Breast epithelium (tissue), 3 donors: ENCODE data around the gene HOXA11.

Source experiments
- POLR2A ChIP-seq: fragments of 450-650 bp; IDR thresholded peaks from one replicate; pipeline ENCODE4 v1.6.1; 2016; ENCODE audit warnings: antibody characterized with exemption, mild to moderate bottlenecking, moderate library complexity
- TF ChIP-seq, protein P1 (sequence below), 3 donors: fragments of 450-650 bp; IDR thresholded peaks; one replicate each; pipeline ENCODE4 v1.5.1; 2016 to 2017; ENCODE audit warnings: antibody characterized with exemption in 3 of 3, mild to moderate bottlenecking in 3 of 3, moderate library complexity in 3 of 3

DNA sequence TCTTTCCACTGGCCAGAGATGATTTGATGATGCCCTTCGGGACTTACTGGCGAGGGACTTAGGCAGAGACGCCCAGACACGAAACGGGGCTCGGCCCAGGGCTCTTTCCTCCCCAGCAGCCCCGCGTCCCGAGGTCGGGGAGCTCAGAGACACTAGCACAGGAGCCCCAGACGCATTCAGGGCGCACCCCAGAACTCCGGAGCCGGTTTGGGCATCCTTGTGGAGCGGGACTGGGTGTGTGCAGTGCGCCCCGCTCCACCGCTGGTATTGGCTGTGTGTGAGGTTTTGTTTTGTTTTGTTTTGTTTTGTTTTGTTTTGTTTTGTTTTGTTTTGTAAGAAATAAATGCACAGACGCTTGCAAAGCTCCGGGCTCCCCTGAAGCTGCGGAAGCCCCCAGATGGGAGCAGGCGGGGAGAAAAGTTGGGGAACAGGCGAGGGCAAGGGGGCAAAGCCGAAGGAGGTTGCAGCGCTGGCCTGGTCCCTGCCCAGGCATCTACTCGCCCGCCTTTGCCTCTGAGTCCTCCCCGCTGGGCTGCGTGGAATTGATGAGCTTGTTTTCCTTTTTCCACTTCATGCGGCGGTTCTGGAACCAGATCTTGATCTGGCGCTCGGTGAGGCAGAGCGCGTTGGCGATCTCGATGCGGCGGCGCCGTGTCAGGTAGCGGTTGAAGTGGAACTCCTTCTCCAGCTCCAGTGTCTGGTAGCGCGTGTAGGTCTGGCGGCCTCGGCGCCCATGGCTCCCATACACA lies 39.7 kb downstream of the HOXA11 start:
- no peak for TF ChIP-seq POLR2A
- TF ChIP-seq, protein P1, sequence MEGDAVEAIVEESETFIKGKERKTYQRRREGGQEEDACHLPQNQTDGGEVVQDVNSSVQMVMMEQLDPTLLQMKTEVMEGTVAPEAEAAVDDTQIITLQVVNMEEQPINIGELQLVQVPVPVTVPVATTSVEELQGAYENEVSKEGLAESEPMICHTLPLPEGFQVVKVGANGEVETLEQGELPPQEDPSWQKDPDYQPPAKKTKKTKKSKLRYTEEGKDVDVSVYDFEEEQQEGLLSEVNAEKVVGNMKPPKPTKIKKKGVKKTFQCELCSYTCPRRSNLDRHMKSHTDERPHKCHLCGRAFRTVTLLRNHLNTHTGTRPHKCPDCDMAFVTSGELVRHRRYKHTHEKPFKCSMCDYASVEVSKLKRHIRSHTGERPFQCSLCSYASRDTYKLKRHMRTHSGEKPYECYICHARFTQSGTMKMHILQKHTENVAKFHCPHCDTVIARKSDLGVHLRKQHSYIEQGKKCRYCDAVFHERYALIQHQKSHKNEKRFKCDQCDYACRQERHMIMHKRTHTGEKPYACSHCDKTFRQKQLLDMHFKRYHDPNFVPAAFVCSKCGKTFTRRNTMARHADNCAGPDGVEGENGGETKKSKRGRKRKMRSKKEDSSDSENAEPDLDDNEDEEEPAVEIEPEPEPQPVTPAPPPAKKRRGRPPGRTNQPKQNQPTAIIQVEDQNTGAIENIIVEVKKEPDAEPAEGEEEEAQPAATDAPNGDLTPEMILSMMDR (IDR thresholded peaks at IDR 0.05), result no peak
